GM21825 (cell line): ENCODE results near the gene STUM.

Experiments
- ATAC-seq: cut with Tn5 transposase; IDR thresholded peaks from one replicate; pipeline ENCODE4 v1.9.1; 2021; ENCODE audit warnings: mild to moderate bottlenecking, moderate library complexity; ENCODE audit not compliant: unreplicated experiment

The STUM gene

DNA sequence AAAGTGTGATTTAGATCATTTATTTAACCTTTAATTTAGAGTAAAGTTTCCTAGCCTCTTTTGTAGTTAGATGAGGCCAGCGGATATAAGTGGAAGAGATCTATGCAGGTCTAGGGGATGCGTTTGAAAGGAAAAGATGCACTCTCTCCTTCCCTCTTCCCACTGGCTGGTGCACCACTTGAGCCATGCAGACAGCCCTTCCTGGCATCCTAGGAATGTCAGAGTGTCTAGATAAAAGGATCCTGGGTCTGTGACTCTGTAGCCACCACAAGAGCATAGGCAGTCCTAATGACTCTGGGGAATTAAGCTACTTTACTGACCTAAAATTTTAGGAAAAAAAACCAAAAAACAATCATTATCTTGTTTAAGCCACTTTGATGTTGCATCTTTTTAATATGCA is 16.0 kb upstream of the STUM start:
- no peak for ATAC-seq

DNA sequence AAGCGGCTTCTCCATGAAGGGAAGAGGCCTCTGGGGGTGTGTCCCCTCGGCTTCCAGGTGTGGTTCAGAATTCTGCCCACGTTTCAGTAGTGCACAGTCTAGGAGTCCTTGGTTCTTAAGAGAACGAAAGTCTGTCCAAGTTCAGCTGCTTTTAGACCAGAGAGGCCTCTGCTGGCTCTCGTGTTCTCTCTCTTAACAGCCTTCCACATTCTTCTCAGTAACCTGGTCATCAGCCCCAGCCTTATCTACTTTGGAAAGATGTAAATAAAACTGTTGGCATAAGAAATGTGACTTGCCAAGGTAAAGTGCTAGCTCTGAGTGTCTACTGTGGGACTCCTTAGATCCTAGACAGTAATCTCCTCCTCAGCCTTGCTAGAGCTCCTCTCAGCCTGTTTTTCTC is 15.3 kb upstream of the STUM start:
- ATAC-seq: no peak

DNA sequence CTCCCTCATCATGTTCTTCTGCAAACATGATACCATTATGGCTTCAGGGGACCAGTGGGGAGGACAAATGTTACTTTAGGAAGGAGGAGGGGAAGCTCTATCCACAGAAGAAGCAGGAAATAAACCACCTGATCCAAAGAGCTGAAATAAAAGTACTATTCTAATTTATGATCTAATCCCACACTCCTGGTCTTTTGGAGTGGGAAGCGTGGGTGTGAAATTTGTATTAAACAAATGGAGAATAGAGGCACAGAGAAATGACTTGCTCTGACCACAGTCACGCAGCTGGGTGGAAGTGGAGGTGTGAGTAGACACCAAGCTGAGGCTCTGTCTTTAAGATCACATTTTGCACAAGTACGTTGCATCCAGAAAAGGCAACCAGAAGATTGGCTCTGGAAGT is 14.5 kb upstream of the STUM start:
- ATAC-seq: no peak

DNA sequence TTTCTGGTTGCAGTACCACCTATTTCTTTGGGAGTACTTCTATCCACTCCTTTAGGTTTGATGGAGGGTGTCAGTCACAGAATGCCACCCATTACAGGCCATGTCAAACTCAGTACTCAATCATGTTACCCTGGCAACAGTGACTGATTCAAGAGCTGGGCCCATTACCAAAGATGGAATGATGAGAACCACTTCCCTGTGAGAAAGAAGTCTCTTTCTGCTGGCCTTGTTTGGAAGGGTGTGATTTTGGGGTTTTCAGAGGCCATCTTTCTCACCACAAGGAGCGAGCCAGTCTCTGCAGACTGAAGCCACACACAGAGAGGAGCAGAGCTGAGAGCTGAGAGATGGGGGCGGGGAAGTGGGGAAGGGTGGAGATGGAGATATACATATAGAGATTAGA is 13.9 kb upstream of the STUM start:
- ATAC-seq: no peak

DNA sequence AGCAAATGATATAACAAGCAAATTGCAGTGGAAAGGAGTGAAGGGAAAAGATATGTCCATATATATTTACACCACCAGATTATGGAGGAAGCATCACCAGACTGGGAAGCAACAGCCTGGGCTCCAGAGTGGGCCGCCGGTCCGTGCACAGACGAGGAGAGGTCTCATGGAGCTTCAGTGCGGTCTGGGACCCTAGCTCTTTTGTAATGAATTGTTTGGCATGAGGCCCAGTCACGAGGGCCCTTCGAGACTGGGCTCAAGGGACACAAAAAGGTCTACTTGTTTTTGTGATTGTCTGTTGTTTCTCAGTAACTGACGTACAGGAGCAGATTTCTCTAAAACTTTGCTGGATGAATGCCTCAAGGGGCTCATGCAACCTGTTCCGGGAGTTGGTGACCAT is 12.9 kb upstream of the STUM start:
- no peak for ATAC-seq

DNA sequence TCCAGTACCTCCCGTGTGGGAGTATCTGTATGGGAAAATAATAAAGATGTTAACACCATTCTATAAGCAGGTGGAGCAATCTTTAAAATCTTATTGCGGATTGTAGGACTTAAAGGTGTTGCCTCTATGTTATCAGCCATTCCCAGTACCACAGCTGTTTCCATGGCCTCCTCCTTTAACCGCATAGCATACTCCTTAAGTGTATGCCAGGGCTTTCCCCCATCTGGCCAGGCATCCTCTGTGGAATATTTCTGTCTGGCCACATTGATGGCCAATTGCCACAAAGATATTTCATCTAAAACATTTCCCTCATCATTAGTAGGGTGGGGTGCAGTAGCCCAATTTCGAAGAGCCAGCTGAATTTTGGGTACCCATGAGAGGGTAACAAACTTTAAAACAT is 7.3 kb upstream of the STUM start:
- ATAC-seq: no peak

DNA sequence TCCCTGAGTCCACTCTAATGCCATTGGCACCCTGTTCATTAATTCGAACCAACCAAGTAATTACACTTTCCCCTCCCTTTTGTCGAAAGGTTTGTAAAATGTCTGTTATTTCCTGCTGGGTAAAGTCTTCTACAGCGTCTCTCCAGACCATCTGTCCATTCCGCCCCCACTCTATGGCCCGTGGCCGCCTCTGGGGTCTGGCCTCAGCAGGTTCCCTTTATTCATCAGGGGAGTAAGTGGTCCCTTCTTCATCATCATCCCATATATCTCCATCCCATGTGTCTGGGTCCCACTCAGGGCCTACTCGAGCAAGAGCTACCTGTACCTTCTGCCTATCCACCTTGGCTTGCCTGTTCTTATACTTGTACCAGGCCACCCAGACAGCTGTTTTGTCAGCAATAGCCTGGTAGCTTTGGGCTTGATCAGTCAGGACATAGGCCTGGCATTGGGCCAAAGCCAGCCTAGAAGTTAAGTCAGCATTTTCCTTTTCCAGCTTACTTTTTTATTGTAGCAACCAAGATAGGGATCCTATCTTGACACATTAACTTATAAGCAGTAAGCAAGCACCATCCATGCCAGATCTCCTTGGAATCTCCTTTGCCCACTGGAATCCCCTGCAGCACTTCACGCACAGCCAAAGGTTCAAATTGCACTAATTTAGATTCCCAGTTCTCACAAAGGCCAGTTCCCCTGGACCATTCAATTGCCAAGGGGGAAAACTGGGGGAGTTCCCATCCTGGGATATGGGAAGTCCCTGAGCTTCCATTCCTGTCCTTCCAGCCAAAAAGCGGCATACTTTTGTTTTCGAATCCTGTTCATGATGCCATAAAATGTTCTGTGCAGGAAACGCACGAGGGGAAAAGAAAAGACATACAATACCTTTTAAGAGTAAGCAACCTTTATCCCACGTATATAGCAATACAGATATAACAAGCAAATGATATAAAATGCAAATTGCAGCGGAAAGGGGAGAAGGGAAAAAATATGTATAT is 6.6 kb upstream of the STUM start:
- no peak for ATAC-seq

DNA sequence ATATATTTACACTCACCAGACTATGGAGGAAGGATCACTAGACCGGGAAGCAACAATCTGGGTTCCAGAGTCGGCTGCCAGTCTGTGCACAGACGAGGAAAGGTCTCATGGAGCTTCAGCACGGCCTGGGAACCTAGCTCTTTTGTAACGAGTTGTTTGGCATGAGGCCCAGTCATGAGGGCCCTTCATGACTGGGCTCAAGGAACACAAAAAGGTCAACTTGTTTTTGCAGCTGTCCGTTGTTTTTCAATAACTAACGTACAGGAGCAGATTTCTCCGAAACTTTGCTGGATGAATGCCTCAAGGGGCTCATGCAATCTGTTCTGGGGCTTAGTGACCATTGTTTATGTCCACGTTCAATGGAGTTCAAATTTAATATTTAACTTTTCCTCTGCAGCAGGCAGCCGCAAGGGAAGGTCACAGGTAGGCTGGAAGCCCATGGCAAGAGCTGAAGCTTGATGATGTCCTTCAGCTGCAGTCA is 5.9 kb upstream of the STUM start:
- ATAC-seq: no peak

DNA sequence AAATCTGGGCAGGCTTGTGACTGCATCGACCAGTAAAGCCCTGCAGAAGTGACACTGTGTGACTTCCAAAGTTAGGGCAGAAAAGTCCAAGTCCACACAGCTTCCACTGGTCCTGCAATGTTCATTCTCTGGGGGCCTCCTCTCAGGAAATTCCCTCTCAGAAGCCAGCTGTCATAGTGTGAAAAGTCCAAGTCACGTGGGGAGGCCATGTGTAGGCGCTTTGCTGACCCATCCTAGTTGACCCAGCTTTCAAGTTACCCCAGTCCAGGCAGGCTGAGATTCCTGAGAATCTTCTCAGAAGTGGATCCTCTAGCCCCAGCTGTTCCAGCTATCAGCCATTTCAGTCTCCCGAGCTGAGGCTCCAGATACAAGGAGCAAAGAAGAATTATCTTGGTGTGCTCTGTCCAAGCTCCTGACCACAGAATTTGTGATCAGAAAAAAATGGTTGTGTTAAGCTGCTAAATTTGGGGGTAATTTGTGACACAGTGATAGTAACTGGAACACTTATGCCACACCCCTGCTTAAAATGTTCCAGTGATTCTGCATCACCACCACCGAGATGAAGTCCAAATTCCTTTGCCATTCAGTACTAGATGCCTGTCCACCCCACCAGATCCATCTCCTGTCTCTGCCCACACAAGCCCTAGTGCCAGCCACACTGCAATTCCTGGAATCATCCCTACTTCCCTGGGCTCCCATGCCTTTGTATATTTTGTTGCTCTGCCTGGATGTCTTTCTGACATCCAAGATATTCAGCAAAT is 2.5 kb upstream of the STUM start:
- no peak for ATAC-seq

DNA sequence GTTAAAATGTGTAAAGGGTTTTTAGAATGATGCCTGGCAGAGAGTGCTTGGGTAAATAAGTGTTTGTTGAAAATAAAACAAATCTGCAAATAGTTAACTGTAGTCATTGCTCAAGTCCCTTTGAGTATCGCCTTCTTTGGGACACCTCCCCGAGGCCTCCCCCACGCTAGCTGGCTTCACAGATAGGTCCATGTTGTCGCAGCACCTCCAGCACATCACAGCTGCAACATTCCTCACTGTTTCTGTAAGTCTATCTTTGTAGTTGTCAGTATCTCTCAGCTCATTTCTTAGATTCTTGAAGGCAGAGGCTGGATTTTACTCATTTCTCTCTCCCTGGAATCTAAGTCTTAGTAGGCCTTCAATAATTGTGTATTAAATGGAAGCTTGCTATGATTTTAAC is 1.6 kb upstream of the STUM start:
- no peak for ATAC-seq

DNA sequence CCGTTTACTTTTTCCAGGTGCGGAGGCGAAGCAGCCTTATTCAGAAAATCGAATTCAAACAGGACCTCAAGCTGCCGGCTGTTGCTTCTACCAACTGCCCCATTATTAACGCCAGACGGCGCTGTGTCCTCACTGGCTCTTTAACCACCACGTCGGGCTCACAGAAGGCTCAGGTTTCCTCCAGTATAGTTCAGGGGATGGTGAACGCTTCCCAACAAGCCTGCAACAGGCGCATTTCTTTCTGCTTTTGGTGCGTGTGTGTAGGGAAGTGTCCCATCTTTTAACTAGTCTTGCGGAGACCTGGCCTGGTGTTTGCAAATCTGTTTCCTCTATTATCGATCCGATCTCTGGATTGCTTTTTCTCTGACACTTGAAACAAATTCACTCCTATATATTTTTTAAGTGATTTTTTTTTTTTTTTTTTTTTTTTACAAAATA is 791 bp upstream of the STUM start:
- ATAC-seq: no peak

DNA sequence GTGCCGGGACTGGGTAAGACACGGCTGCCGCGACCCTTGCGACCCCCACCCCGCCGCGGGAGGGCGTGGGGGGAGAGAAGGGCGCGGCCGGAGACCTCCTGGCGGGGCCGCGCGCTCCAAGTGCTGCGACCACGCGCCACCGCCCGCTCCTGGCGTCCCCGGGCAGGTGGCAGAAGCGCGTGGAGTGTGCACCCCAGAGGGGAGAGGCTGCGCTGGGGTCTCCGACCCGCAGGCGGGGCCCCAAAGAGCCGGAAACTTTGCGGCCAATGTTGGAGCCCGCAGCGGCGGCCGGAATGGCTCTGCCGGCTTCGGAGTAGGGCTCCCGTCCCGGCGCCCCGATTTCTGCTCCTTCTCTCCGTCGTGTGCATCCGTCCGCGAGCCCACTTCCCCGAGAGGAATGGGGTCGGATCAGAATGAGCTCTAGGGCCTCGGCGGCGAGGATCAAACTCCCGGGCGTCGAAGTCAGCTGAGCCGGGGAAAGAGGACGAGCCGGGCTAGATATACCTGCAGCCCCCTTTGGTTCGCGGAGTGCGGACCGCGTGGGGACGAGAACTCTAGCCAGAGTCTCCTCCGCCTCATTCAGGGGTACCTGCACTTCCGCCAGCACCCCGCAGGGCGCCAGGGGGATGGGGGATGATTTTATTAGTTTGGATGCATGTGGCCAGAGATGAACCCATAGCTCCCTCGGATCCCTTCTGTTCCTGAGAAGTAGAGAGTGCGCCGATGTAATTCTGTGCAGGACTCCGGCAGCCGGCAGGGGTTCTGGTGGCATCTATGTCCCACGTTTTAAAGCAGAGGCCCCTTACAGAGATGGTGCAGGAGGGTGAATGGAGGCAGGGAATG is 751 bp downstream of the STUM start:
- no peak for ATAC-seq

DNA sequence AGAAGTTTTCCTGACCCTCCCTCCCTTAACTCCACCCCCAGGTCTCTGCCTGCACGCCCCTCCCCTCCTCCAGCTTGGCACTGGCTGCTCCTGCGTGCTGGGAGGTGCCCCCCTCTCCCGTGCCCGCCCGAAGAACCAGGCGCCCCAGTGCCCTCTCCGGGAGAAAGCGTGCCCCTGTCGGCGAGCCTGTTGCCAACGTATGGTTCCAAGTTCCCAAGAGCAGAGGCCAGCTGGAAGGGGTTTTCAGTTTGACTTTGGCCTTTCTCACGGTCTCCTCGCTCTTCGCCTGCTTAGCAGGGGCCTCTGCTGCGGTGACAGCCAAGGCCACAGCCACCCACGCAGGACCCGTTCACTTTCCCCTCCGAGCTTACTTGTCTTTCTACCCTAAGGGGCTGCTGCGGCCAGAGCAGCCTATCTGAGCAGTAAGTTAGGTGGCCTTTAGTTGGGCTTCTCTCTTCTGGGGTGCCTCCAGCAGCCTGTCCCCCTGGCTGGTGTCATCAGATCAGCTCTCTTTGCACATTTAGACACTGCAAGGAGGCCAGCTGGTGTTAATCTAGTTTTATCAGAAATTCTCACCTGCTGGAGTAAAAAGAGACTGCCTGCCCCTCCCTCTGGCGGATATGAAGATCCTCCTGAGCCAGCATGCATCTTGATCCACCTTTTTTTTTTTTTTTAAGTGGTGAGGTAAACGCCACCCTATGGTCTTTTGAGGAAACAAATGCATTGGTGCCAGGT is 1.5 kb downstream of the STUM start:
- ATAC-seq: no peak

DNA sequence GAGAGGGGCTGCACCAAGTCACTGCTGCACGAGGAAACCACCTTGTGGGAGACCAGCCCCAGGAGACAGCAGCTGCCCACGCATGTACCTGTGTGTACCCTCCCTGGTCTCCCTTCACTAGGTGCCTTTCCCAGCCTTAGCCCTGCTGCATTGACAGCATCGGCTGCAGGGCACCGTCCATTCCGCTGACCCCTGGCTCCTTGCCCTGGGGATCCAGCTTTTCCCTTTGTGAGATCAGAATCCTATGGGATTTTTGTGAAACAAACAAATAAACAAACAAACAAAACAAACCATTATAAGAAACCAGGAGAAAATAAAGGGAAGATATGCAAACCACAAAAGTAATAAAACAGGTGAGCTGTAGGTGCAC is 2.1 kb downstream of the STUM start:
- no peak for ATAC-seq

DNA sequence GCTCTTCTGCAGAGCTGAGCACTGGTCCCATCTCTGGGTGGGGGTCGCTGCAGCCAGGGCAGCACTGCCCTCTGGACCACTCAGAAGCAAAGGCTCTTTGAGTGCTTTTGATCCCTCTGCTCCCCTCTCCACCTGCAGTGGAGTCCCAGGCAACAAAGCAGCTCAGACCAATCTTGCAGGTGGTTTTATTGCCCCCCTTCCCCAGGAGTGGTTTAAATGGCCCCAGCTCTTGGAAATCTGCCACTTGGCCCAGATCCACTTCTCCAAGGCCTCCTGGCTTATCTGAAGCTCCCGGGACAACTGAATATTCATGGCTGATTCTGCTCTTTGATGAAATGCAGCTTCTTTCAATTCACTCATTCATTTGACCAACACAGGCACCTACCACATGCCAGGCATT is 2.7 kb downstream of the STUM start:
- no peak for ATAC-seq

DNA sequence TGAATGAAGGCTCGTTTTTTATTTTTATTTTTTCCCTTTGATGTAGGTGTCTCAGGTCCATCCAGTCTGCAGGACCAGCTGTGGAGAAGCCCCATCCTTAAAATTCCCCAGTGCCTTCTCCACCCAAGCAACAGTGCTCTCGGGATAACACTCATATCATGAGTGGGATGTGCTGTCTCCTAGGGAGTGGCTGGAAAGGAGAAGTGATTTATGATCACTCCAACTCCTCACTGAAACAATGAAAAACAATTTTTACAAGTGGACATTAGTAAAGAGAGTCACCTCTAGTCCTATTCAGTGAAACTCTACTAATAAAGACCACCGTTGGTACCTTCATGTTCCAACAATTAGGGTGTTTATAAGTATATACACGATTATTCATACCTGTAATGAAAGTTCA is 3.5 kb downstream of the STUM start:
- ATAC-seq: no peak

DNA sequence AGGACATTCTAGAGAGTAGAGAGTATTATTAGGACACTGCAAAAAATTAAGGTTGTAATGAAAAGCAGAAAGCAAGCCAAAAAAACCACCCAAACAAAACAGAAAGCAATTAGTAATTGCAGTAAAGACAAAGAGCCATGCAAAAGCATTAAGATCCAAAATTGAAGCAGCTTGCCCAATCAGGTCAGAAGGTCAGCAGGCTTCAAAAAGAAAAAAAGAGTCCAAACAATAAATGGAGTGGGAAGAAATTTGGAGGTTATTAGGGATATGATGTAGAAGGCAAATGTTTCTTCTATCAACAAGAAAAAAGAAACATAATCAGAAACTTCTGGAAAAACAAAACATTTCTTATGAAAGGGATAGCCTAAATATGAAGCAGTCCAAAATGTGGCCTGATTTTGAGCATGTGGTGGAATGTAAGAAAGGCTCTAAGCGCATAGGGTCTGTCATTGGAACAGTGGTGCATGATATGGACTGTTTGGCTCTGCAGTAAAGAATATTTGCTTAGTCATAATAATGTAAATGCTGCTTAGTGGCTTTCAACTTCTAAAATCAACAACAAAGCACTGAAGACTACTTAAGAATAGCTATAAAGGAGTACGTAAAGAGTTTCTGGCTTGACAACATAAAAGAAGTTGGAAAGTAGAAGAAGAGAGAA is 4.8 kb downstream of the STUM start:
- ATAC-seq: no peak

DNA sequence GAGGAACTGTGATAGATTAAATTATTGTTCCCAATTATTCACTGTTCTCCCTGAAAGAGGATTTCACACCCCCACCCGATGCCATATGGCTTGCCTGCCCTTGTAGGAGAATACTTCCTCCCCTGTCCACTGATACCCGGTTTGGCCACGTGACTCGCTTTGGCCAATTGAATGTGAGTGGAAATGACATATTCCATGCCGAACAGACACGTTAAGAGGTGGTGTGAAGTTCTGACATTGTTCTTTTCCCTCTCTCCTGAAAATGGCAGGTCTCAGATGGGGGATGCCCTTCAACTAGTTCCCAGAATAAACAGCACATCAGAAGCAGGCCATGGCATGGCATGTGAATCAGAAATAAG is 5.3 kb downstream of the STUM start:
- no peak for ATAC-seq

DNA sequence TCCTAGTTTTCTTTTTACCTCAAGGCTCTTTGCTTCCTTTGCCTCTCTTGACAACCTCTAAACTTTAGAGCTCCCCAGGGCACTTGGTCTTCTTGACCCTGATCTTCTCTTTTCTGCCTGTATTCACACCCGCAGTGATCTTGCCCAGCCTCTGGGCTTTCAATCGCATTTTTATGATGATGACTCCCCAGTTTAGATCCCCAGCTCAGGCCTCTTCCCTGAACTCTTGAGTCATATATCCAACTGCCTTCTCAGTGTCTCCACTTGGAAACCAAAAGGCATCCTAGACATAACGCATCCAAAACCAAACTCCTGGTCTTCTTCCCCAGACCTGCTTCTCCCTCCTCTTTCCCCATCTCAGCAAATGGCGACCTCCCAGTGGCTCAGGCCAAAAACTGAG is 6.5 kb downstream of the STUM start:
- no peak for ATAC-seq

DNA sequence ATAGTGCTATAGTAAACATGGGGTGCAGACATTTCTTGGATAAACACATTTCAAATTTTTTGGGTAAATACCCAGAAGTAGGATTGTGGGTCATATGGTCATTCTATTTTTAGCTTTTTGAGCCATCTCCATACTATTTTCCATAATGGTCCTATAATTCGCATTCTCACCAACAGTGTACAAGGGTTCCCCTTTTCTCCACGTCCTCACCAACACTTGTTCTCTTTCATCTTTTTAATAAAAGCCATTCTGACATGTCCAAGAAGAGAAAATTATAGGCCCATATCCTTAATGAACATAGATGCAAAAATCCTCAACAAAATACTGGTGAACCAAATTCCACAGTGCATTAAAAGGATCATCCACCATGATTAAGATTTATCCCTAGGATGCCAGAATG is 8.9 kb downstream of the STUM start:
- no peak for ATAC-seq
